A673 (cell line): ENCODE data around the gene PDZD8. TPM values are rescaled to one million over a fixed set of nuclear protein-coding genes. Genes with fewer than 3 reads are reported as not detected.

Experiments
- BruUV-seq: library from RNA; stranded (reverse); fragments of 400-500 nt; replicated peaks from 2 replicates; lab custom pipeline; 2021; lab: Mats Ljungman, UMichigan
- CTCF ChIA-PET: fragments of 300-600 bp; sonication (Branson Sonifier 250); formaldehyde crosslinking; loops from one replicate; lab custom pipeline; 2022; ENCODE audit warnings: antibody characterized with exemption; lab: Charles Lee
- POLR2A ChIA-PET: fragments of 300-600 bp; sonication (Branson Sonifier 250); formaldehyde crosslinking; loops from one replicate; lab custom pipeline; 2022; ENCODE audit warnings: antibody characterized with exemption; ENCODE audit not compliant: low non-redundant PET; lab: Charles Lee
- DNase-seq: peaks from one replicate; pipeline ENCODE4 v3.0.0-alpha.2; 2015; ENCODE audit warnings: low spot score
- H3K27ac ChIP-seq: fragments of 200-600 bp; sonication (generic); 2 replicates; pipeline ENCODE4 v1.5.1; 2016; ENCODE audit warnings: mixed run types, low read depth, mild to moderate bottlenecking, mixed read lengths, antibody characterized with exemption, low read length; ENCODE audit not compliant: poor library complexity, severe bottlenecking
- H3K27me3 ChIP-seq: fragments of 200-600 bp; sonication (generic); replicated peaks from 2 replicates; pipeline ENCODE4 v1.6.1; 2017; ENCODE audit warnings: mixed run types, low read depth, mild to moderate bottlenecking, mixed read lengths, antibody characterized with exemption, low read length; ENCODE audit not compliant: insufficient read depth, poor library complexity
- H3K36me3 ChIP-seq: fragments of 200-600 bp; sonication (generic); 2 replicates; pipeline ENCODE4 v1.6.1; 2016; ENCODE audit warnings: mixed run types, mild to moderate bottlenecking, mixed read lengths, antibody characterized with exemption, low read length; ENCODE audit not compliant: insufficient read depth, poor library complexity, severe bottlenecking
- H3K4me1 ChIP-seq: fragments of 200-600 bp; sonication (generic); 2 replicates; pipeline ENCODE4 v1.6.1; 2017; ENCODE audit warnings: mixed run types, mild to moderate bottlenecking, mixed read lengths, antibody characterized with exemption, low read length; ENCODE audit not compliant: insufficient read depth, poor library complexity, severe bottlenecking
- H3K4me3 ChIP-seq: fragments of 200-600 bp; sonication (generic); 2 replicates; pipeline ENCODE4 v1.5.1; 2016; ENCODE audit warnings: low read depth, mixed run types, mild to moderate bottlenecking, mixed read lengths, low read length; ENCODE audit not compliant: poor library complexity, severe bottlenecking
- H3K9me3 ChIP-seq: fragments of 200-600 bp; sonication (generic); 2 replicates; pipeline ENCODE4 v1.6.1; 2016; ENCODE audit warnings: mixed run types, low read depth, mild to moderate bottlenecking, mixed read lengths, antibody characterized with exemption, low read length; ENCODE audit not compliant: poor library complexity, severe bottlenecking
- EZH2 ChIP-seq: fragments of 200-600 bp; sonication (generic); IDR thresholded peaks from 2 replicates; pipeline ENCODE4 v1.6.1; 2017; ENCODE audit warnings: borderline replicate concordance, low read depth, mild to moderate bottlenecking, mixed read lengths, antibody characterized with exemption, low read length; ENCODE audit not compliant: poor library complexity, severe bottlenecking
- intact Hi-C: fragments of 100-400 bp; cut with micrococcal nuclease; formaldehyde crosslinking; loops from one replicate; pipeline ENCODE4 v1.10.0; 2022; ENCODE audit not compliant: unreplicated experiment
- total RNA-seq: library from RNA; stranded (reverse); gene quantifications from 2 replicates; pipeline ENCODE4 v1.2.3, GENCODE V29; 2021
- TF ChIP-seq, protein P1 (sequence below): fragments of 300-800, 200-600 bp; sonication (generic); conservative IDR thresholded peaks from 2 replicates; pipeline ENCODE4 v1.5.1; 2017; ENCODE audit warnings: low read depth, mild to moderate bottlenecking, antibody characterized with exemption, low read length, moderate library complexity, mixed read lengths

Gene PDZD8
- total RNA-seq, 1 experiment from 2014 or later = 29.5 TPM

DNA sequence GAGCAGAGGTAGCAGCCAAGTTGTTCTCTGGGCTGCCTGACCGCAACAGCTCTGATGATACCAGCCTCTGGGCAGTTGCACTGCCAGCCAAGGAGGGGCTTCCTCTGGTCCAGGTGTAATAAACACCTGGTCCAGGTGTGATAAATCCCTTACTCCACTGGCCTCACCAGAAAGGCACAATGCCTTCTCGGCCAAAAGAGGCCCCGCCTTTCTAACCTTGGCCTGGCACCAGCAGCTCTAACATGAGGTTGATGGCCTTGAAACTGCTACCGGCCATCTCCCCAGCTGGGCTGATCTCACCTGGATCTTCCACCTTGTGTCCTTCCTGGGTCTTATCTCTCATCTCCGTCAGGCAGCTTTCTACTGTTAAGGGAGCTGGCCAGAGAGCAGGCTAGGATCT is 45.5 kb upstream of the PDZD8 start:
- intact Hi-C loops = no loop called here
- POLR2A ChIA-PET = no interaction called here

DNA sequence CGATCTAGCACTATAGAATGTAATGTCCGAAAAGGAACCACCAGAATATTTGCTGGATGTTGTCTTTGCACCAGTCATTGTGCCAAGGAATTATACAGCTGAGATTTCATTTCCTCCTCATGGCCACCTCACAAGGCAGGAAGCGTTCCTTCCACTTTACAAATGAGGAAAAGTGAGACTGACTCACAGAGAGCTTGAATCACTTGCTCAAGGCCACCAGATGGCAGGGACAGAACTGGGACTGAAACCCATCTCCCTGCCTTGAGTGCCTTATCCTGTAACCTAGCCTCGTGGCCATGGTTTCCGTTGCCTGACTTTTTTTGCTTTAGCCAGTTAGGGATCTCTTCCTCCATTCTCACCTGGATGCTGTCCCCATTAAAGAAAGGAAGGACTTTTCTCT is 44.7 kb upstream of the PDZD8 start:
- no peak overlapping the region for H3K27ac ChIP-seq
- H3K4me1 ChIP-seq = no peaks in the 10 kb centered on the region
- no peak overlapping the region for H3K4me3 ChIP-seq
- CTCF ChIA-PET = no interaction called here
- TF ChIP-seq, protein P1, sequence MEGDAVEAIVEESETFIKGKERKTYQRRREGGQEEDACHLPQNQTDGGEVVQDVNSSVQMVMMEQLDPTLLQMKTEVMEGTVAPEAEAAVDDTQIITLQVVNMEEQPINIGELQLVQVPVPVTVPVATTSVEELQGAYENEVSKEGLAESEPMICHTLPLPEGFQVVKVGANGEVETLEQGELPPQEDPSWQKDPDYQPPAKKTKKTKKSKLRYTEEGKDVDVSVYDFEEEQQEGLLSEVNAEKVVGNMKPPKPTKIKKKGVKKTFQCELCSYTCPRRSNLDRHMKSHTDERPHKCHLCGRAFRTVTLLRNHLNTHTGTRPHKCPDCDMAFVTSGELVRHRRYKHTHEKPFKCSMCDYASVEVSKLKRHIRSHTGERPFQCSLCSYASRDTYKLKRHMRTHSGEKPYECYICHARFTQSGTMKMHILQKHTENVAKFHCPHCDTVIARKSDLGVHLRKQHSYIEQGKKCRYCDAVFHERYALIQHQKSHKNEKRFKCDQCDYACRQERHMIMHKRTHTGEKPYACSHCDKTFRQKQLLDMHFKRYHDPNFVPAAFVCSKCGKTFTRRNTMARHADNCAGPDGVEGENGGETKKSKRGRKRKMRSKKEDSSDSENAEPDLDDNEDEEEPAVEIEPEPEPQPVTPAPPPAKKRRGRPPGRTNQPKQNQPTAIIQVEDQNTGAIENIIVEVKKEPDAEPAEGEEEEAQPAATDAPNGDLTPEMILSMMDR = no peak
- no peak for TF ChIP-seq EZH2
- DNase-seq = no peak
- no peaks in the 10 kb centered on the region for H3K36me3 ChIP-seq
- BruUV-seq = no TSS peak
- POLR2A ChIA-PET = no interaction called here
- H3K9me3 ChIP-seq = no peaks in the 10 kb centered on the region
- no peaks in the 10 kb centered on the region for H3K27me3 ChIP-seq
- intact Hi-C loops = no loop called here

More for the DNA sequence above, 45.5 kb upstream of the PDZD8 start:
- Histone ChIP-seq H3K9me3 (no peaks in the 10 kb centered on the region), H3K27ac (no peak overlapping the region), H3K36me3 (no peaks in the 10 kb centered on the region), H3K4me3 (no peak overlapping the region), H3K27me3 (no peaks in the 10 kb centered on the region), H3K4me1 (no peaks in the 10 kb centered on the region)
- BruUV-seq = no TSS peak
- no peak for DNase-seq
- no peak for TF ChIP-seq EZH2
- TF ChIP-seq, protein P1 = no peak
- CTCF ChIA-PET = no interaction called here

DNA sequence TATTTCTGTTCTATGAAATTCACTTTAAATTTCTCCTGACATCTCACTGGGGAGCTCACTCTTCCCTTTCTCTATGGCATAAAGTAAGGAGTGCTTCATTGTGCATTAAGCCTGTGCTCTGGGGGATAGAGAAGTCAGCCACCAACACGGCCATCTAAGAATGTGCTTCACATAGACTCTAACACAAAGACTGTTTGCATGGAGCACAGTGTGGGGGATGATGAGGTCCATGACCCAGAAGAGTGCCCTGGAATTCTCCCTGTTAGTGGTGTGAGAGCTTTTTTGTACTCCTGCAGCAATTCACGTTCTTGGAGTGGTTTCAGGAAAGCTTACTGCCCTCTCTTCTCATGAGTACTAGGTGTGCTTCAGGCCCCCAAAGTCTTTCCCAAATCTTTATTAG is 43.9 kb upstream of the PDZD8 start:
- H3K27ac ChIP-seq = no peak overlapping the region
- ChIA-PET CTCF (no interaction called here), POLR2A (no interaction called here)
- BruUV-seq = no TSS peak
- no peaks in the 10 kb centered on the region for H3K9me3 ChIP-seq
- no peaks in the 10 kb centered on the region for H3K4me1 ChIP-seq
- no peaks in the 10 kb centered on the region for H3K36me3 ChIP-seq
- intact Hi-C loops = no loop called here
- H3K27me3 ChIP-seq = no peaks in the 10 kb centered on the region
- no peak overlapping the region for H3K4me3 ChIP-seq
- TF ChIP-seq, protein P1 = no peak
- TF ChIP-seq EZH2 = no peak
- DNase-seq = no peak
